SH-SY5Y (cell line): ENCODE measurements around the gene NUDT21.

Source experiments
- GATA2 ChIP-seq: IDR thresholded peaks from 2 replicates; pipeline ENCODE4 v1.6.1; 2011; ENCODE audit warnings: mild to moderate bottlenecking, low read depth, low read length
- GATA3 ChIP-seq: IDR thresholded peaks from 2 replicates; pipeline ENCODE4 v1.6.1; 2011; ENCODE audit warnings: low read depth, mild to moderate bottlenecking, low read length, moderate library complexity

Gene NUDT21

GRCh38 chr16:56382901-56383355, 68.2 kb downstream of the NUDT21 start:
- no peak for TF ChIP-seq GATA2
- no peak for TF ChIP-seq GATA3

- TF ChIP-seq GATA2 = no peak
Observed at GRCh38 chr16:56382459-56382858, 68.7 kb downstream of the NUDT21 start.
